Nucleus accumbens (tissue), 56 donors: Measurements from ENCODE around the gene ZBTB45.

Experiments
- DNase-seq, 56 donors: peaks; one replicate each; lab custom pipeline; 2025; lab: John Stamatoyannopoulos, UW

Gene ZBTB45

DNA sequence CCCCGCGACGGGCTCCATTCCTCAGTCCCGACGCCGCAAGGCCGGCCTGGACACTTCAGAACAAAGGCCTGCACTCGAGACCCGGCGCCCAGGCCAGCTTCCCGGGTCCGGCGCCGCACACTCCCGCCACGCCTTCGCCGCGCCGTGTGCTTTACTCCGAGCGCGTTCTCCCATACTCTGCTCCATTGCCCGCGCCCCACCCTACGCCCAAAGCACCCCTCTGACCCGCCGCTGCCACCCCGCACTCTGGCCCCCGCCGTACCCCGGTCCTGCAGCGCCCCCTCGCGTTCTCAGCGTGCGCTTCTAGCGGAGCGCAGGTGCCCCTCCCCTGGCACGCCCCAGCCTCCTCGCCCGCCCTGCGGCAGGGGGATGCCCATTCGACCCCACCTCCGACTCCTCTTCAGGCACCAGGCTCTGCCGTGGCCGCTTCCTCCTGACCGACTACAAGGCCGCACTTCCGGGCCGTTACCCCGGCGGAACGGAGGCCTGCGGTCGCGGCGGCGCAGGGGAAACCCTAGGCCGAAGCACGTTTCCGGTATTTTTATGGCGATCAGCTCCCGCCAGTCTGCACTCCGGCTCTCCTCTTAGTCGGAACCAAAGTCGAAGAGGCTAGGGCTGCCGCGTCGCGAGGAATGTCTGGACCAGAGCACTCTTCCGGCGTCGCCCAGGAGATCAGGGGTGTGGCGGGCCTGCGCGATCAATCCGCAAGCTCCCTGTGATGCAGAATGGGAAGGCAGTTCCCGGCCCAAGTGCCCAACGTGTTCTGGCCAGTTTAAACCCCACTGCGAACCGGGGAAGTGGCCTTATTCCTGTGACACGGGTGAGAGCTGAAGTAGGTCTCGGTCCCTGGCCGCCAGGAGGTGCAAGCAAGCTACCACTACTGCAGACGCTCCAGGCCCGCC lies at the start of gene ZBTB45:
Gene ZBTB45, minus strand, starts transcription at position 456 of the 902 bp plus-strand sequence. CDS start 2,137 bp downstream, outside the sequence.
- DNase-seq, result peak; percentile 53 to 96 (median 89)

DNA sequence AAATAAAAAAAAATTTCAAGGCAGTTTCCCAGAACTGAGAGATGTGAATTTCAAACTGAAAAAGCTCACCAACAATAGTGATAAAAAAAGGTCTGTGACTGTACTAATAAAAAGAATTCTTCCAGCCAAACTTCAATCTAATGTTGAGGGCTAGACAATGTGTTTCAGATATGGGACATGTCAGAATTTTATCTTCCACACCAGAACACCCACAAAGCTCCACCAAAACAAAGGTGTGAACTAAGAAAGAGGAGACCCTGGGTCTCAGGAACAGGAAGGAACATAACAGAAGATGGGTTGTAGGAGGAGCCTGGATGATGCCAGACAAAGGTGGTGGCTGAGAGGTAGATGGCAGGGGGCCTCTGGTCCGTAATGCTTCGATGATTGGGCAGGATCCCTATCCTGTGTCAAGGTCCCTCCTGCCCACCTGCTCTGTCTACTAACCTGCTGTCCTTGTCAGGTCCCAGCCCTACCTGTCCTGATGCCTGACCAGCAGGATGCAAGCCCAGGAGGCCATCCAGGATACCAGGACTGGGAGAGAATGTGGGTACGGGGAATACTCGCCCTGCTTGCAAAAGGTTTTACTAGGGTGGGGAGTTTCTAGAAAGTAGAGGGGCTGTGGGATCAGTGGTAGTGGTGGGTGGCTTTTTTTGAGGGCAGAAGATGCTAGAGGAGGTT lies 49.0 kb upstream of the ZBTB45 start:
- no peak for DNase-seq

DNA sequence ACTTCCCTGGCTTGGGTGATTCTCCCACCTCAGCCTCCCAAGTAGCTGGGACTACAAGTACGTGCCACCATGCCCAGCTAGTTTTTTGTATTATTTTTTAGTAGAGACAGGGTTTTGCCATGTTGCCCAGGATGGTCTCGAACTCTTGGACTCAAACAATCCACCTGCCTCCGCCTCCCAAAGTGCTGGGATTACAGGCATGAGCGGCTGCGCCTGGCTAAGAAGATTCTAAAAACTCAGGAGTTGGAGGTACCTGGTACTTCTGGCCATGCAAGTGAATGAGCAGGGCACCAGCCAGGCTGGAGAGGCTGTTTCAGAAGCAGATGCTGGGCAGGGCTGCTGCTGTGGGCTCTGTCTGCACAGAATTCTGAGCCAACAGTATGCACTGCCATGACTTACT lies 47.4 kb upstream of the ZBTB45 start:
- no peak for DNase-seq

DNA sequence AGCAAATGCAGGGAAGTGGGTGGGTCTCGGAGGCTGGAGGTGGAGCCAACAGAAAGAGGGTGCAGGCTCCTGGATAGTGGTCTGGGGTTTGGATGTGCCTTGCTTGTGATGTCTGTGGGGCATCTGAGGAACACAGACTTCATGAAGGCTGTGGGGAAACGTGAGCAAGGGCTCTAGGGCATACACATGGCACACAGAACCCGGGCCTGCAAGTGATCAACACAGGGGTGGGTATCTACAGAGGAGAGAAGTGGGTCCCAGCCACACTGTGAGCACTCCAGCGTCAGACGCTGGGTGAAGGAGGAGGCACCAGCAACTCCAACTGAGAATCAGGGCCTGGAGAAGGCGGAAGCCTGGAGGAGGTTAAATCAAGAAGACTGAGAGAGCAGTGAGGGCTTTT lies 44.2 kb upstream of the ZBTB45 start:
- DNase-seq, result no peak

DNA sequence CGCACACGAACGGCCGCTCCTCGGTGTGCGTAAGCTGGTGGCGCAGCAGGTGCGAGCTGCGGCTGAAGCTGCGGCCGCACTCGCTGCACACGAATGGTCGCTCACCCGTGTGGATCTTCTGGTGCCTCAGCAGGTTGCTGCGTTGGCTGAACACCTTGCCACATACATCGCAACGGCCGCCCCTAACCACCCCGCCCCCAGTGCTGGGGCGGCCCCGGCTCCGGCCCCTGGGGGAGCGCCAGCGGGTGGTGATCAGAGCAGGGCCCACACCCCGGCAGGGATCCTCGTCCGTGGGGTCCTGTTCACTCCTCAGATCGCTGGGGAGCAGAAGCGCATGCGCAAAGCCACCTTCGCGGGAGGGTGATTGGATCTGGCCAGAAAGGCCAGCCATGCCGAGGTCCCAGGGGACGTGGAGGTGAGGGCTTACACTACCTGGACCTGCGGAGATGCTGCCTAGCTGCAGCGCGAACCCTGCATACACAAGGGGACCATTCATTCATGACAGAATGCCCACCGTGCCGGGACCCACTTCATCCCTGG lies 43.5 kb upstream of the ZBTB45 start:
- DNase-seq, result no peak

DNA sequence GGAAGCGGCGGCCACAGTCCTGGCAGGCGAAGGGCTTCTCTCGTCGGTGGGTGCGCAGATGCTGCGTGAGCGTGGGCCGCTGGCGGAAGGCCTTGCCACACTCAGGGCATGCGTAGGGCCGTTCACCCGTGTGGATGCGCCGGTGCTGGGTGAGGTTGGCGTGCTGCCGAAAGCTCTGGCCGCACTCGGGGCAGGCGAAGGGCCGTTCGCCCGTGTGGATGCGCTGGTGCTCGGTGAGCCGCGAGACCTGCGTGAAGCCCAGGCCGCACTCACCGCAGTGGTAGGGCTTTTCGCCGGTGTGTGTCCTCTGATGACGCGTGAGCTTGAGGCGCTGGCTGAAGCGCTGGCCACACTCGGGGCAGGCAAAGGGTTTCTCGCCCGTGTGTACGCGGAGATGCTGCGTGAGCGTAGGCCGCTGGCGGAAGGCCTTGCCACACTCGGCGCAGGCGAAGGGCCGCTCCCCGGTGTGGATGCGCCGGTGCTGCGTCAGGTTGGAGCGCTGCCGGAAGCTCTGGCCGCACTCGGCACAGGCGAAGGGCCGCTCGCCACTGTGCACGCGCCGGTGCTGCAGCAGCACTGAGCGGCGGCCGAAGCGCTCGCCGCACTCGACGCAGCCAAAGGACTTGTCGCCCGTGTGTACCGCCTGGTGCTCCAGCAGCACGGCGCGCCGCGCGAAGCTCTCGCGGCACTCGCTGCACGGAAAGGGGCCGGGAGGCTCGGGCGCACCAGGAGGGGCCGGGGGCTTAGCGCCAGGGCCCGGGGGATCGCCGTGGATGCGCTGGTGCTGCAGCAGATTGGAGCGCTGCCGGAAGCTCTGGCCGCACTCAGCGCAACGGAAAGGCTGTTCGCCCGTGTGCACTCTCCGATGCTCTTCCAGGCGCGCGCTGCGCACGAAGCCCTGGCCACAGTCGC lies 42.8 kb upstream of the ZBTB45 start:
- DNase-seq, result no peak

DNA sequence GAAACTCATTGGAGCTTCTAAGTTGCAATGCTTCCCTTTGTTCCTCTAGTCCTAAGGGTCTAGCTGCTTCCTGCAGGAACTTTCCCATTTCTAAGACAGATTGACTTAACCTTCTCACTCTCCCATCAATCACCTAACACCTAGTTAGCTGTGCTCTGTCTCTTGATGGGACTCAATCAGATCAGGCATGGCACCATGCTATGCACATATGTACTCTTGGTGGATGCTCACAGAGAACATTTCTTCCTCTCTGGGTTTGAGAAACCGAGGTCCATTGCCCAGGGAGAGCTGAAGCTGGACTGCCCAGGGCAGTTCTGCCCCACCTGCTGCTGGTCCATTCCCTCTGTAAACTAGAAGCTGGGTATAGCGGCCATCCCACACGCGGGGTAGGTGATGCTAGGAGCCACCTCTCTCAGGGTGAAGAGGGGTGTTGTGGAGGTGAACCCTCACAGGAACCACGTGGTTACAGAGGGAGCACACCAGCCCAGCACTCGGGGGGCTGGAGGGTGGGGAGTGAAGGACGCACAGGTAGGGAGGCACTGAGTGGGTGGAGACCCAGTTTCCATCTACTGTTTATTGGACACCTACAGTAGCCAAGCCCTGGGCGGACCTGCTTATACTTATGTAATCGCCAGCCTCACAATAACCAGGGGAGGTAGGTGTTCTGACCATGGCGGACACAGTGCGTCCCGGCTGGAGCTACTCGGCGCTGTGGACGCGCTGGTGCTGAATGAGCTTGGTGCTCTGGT lies 41.9 kb upstream of the ZBTB45 start:
- no peak for DNase-seq

DNA sequence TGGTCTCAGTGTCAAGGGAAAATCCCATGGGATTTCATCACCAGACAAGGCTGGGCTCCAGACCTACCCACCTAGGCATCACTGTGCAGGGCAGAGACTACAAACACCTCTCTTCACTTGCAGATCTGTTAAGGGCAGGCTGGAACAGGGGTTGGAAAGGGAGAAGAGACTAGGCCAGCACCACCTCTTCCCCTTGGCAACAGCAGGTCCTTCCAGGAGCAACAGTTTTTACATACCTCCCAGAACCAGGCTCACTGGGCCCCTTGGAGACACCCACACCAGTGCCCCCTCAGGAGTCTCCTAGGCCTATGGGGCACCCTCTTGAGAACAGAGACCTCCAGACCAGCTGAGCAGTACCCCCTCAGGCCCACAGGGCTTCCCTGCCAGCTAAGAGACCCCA lies 41.3 kb upstream of the ZBTB45 start:
- no peak for DNase-seq

DNA sequence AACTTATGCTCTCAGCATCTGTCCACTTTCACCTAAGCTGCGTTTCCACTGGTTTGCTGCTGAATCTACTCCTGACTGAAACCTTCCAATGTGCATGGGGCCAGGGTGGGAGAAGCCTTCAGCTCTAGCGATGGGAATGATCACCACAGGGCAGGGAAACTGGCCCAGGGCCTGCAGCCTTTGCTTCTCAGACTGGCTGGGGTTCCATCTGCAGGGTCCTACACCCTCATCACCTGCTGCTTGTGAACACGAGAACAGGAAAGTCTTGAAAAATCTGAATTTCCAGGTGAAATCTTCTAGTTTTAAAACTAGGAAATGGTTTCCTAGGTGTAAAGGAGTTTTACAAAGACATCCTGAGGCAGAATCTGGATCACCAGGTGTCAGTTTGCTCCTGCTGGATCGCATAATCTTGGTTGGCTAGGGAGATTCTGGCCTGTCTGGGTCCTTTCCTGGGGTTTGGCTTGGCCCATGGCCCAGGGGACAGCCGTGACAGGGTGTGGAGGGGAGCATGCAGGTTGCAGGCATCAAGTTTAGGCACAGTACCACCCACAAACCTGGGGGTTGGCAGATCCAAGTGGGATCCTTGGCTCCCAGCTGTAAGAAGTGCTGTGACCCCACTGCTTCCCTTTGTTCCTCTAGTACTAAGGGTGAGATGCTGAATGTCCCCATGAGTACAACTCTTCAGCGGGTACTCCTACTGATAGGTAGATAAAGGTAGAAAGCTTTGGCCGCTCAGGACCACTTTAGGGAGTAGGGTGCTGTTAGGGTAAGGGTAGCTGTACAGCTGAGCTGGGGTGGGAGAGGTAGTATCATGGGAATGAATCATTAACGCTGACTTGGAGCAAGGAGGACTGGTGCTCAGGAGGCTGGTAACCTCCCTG lies 40.6 kb upstream of the ZBTB45 start:
- no peak for DNase-seq

DNA sequence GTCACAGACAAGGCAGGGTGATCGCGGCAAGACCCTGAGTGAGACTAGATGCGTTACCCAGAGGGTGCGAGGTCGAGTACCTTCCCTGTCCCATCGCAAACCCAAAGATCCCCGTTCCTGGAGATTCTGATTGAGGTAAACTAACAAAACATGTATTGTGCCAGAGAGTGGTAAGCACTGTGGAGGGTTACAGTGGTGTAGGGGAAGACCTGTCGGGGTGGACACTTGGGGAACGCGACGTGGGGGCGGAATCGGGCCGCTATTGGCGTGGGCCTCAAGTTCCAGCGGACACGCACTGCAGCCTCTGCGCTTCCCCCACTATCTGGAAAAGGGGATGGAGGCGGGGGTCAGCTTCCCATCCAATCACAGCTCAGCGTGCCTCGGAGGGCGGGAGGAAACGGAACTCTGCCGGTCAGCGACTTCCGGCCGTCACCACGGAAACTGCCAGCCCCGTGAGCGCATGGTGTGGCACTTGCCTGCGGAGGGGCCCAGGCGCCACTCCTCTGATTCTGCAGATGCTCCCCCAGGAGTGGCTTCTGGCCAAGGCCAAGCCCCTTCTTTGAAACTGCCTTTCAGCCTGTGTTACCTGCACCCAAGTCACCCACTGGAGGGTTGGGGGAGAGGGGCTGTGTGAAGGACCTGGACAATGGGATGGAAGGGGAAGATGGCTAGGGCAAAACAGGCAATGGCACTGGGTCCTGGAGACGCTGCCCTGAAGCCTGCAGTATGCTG lies 39.8 kb upstream of the ZBTB45 start:
- no peak for DNase-seq

DNA sequence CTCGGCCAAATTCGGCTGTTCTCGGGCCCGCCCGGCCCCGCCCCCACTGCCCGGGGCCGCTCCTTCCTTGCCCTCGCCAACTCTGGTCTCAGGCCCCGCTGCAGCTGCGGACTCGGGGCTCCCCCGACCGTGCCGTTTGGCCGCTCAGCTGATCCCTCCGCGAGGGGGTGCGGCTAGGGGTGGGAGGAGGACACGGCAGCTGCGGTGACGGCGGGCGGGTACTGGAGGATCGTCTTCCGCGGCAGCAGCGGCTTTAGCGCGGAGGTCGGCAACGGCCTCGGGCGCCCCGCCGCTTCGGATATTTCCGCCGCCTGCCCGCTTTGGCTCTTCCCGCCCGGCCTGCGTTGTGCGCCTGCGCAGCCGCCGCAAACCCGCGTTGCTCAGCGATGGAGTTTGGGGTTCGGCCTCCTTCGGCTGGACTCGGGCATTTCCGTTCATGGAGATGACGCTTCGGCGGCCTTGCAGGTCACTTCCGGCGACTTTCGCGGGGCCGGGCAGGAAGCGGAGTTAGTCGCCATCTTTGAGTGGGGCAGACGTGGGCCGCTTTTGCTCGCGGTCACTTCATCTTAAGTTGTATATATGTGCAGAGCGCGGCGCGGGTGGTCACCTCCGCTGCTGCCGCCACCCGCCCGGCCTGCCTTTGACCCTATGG lies 39.1 kb upstream of the ZBTB45 start:
- no peak for DNase-seq

DNA sequence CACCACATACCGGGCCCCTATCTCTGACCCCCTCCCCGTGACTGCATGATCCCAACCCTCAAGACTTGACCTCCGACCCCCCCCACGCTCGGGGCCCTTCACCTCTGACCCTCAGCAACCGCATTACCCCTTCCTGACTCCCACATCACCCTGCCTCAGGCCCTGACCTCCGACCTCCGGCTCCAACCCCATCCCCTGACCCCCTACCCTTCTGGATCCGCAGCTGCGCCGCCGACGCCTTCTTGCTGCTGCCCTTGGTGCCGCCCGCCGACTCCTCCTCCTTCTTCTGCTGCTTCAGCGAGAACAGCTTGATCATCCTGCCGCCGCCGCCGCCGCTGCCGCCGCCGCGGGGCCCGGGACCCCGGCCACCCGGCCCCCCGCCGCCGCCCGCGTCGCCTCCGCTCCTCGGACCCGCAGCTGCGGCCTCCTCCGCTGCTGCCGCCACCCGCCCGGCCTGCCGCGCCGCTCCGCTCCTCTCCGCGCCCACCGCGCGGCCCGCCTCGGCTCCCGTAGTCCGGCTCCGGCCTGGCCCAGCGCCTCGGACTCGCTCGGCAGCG lies 38.5 kb upstream of the ZBTB45 start, which contains the start of gene UBE2M:
Gene UBE2M, minus strand, starts transcription at position 546 of the 557 bp plus-strand sequence. Its CDS starts 230 bp downstream, at position 316.
- DNase-seq, result no peak

DNA sequence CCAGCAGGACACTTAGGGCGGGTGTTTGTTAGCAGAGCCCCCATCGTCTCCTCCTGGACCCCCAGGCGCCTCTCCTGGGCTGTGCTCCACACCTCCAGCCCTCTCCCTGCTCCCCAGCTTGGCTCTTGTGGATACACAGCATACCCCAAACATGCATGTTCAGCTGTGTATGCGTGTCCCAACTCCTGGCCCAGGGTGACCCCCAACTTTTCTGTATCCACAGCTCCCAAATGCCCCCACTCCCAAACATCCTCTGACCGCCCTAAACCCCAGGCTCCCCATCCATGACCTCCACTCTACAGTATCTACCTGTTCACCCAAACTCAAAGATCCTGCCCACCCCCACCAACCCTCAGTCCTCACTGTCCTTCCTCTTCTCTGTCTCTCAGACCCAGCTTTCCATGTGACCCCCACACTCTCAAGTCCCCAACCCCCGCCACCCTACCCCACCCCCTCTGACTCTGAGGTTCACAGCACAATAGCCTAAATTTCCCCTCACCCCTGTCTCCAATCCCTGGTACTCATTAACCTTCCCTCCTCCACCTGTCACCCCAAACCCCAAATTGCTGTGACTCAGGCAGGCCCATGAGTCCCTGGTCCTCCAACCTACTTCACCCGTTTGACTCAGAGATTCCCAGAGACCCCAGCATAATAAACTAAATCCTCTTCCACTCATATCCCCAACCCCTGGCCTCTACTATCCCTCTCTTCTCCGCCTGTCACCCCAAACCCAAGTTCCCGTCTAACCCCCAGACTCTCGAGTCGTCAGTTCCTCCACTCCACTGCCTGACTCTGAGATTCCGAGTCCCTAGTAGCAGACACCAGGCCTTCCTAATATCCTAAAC lies 37.8 kb upstream of the ZBTB45 start:
- DNase-seq, result no peak

DNA sequence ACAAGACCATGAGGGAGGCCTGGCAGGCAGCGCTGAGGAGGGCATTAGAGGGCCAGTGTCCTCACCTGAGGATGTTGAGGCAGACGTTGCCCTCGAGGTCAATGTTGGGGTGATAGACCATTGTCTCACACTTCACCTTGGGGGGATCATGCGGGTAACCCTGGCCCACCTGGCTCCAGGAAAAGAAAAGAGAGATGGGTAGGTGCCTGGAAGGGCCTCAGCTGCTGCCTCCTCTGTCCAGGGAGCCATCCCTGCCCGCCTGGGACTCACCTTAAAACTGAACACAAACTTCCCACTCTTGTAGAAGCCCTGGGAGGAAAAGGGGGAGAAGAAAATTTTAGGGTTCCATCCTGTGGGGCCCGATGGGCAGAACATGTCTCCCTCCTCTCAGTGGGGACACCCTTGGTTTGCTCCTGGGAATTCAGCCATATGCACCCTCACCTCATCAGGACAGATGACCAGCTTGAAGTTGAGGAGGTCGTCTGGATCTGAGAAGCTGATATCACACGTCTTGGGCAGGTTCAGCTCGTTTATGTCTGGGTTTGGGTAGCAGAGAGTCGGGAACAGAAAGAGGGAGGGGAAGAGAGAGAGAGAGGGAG lies 37.1 kb upstream of the ZBTB45 start:
- DNase-seq, result no peak

DNA sequence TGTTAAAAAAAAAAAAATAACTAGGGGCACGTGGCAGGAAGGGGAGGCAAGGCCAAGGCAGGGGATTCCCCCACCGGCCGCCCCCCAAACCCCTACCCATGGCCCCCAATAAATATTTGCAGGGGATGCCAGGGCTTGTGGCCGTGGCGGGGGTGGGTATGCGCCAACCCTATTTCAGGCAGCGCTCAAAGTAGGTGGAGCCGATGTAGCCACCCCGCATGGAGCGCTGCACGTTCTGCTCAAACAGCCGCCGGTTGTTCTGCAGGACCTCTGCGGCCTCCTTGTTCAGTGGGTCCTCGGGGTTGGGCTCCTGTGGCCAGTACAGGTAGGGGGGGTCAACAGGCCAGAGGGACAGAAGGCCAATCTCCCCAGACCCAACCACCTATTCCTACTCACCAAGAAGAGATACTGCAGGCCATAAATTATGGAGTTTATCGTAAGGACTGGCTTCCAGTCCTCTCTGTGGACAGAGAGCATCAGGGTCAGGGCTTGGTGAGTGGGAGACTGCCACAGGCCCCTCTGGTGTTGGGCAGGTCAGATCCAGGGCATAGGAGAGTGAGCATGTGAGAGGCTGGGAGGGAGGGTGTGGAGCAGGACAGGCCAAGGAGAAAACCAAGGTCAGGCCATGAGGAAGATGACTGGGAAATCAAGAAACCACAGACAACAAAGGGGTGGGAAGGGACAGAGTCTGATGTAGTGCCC lies 36.5 kb upstream of the ZBTB45 start:
- no peak for DNase-seq
